HUES48 (cell line): ENCODE measurements around the gene CXCL9.
A peak's percentile ranks its signal among the peaks of the same experiment; 100 is the strongest.
"Not testable (repeated sequence)": the region's sequence is repeated elsewhere in the genome, so short reads cannot be mapped to it uniquely, and the experiment has no call there.

Source experiments
- H3K27ac ChIP-seq: one replicate; pipeline ENCODE4 v1.7.0; 2013; ENCODE audit warnings: low read depth, low read length, inconsistent platforms
- H3K27me3 ChIP-seq: 2 replicates; pipeline ENCODE4 v1.6.1; 2013; ENCODE audit warnings: mild to moderate bottlenecking, low read length; ENCODE audit not compliant: control insufficient read depth, insufficient read depth
- H3K36me3 ChIP-seq: 2 replicates; pipeline ENCODE4 v1.6.1; 2013; ENCODE audit warnings: low read length; ENCODE audit not compliant: control insufficient read depth, insufficient read depth
- H3K4me1 ChIP-seq: 2 replicates; pipeline ENCODE4 v1.6.1; 2013; ENCODE audit warnings: mild to moderate bottlenecking, low read length; ENCODE audit not compliant: control insufficient read depth, insufficient read depth
- H3K4me3 ChIP-seq: 2 replicates; pipeline ENCODE4 v1.5.1; 2013; ENCODE audit warnings: mild to moderate bottlenecking, low read depth, low read length
- H3K9ac ChIP-seq: 2 replicates; pipeline ENCODE4 v1.6.1; 2013; ENCODE audit warnings: mild to moderate bottlenecking, low read depth, low read length, moderate library complexity
- H3K9me3 ChIP-seq: 2 replicates; pipeline ENCODE4 v1.6.1; 2013; ENCODE audit warnings: low read length; ENCODE audit not compliant: control insufficient read depth, insufficient read depth

Gene CXCL9

GRCh38 chr4:75997081-75997480 lies 10.2 kb downstream of the CXCL9 start:
- Histone ChIP-seq H3K9me3 (no peaks in the 10 kb centered on the region), H3K4me3 (no peak overlapping the region), H3K27me3 (no peaks in the 10 kb centered on the region), H3K9ac (no peak overlapping the region), H3K4me1 (no peaks in the 10 kb centered on the region), H3K36me3 (no peaks in the 10 kb centered on the region), H3K27ac (no peak overlapping the region)

- H3K4me1 ChIP-seq, result no peaks in the 10 kb centered on the region
- H3K27ac ChIP-seq, result no peak overlapping the region
- H3K9me3 ChIP-seq, result no peaks in the 10 kb centered on the region
- H3K36me3 ChIP-seq, result no peaks in the 10 kb centered on the region
- no peak overlapping the region for H3K9ac ChIP-seq
- no peaks in the 10 kb centered on the region for H3K27me3 ChIP-seq
- H3K4me3 ChIP-seq, result no peak overlapping the region
Observed at GRCh38 chr4:75995727-75996126, 11.6 kb downstream of the CXCL9 start.

- no peaks in the 10 kb centered on the region for H3K27me3 ChIP-seq
- H3K36me3 ChIP-seq, result 0 out of 2 replicates have a peak, but pooled peaks cover 3% of the 10 kb centered on the region
- H3K27ac ChIP-seq, result no peak overlapping the region
- no peak overlapping the region for H3K9ac ChIP-seq
- peaks cover 8% of the 10 kb centered on the region for H3K4me1 ChIP-seq
- no peaks in the 10 kb centered on the region for H3K9me3 ChIP-seq
- no peak overlapping the region for H3K4me3 ChIP-seq
Observed at GRCh38 chr4:75992462-75992861, 14.8 kb downstream of the CXCL9 start.

GRCh38 chr4:75989846-75990528 lies 17.3 kb downstream of the CXCL9 start:
- Histone ChIP-seq H3K27me3 (no peaks in the 10 kb centered on the region), H3K36me3 (0 out of 2 replicates have a peak, but pooled peaks cover 3% of the 10 kb centered on the region), H3K27ac (peak overlapping the region; percentile 60), H3K9ac (peak overlapping the region; percentile 86), H3K4me1 (peaks cover 8% of the 10 kb centered on the region), H3K9me3 (no peaks in the 10 kb centered on the region), H3K4me3 (peak overlapping the region; percentile 88)

- Histone ChIP-seq H3K36me3 (peaks cover 25% of the 10 kb centered on the region), H3K27me3 (no peaks in the 10 kb centered on the region), H3K9ac (no peak overlapping the region), H3K27ac (no peak overlapping the region), H3K9me3 (no peaks in the 10 kb centered on the region), H3K4me3 (no peak overlapping the region), H3K4me1 (peaks cover 8% of the 10 kb centered on the region)
Observed at GRCh38 chr4:75985116-75985515, 22.2 kb downstream of the CXCL9 start.

GRCh38 chr4:75980576-75980975 lies 26.7 kb downstream of the CXCL9 start:
- peaks cover 4% of the 10 kb centered on the region; the same call in 1 of the 2 replicates for H3K9me3 ChIP-seq
- no peak overlapping the region for H3K27ac ChIP-seq
- no peaks in the 10 kb centered on the region for H3K27me3 ChIP-seq
- H3K4me3 ChIP-seq, result no peak overlapping the region
- H3K36me3 ChIP-seq, result peaks cover 64% of the 10 kb centered on the region
- H3K4me1 ChIP-seq, result no peaks in the 10 kb centered on the region
- H3K9ac ChIP-seq, result no peak overlapping the region

- Histone ChIP-seq H3K9me3 (peaks cover 4% of the 10 kb centered on the region; the same call in 1 of the 2 replicates), H3K27ac (no peak overlapping the region), H3K9ac (no peak overlapping the region), H3K36me3 (peaks cover 91% of the 10 kb centered on the region), H3K27me3 (no peaks in the 10 kb centered on the region), H3K4me1 (no peaks in the 10 kb centered on the region), H3K4me3 (no peak overlapping the region)
Observed at GRCh38 chr4:75976177-75976576, 31.1 kb downstream of the CXCL9 start.

- H3K4me1 ChIP-seq, result no peaks in the 10 kb centered on the region
- no peak overlapping the region for H3K9ac ChIP-seq
- H3K4me3 ChIP-seq, result no peak overlapping the region
- peaks cover 4% of the 10 kb centered on the region; the same call in 1 of the 2 replicates for H3K9me3 ChIP-seq
- no peak overlapping the region for H3K27ac ChIP-seq
- peaks cover 95% of the 10 kb centered on the region for H3K36me3 ChIP-seq
- H3K27me3 ChIP-seq, result no peaks in the 10 kb centered on the region
Observed at GRCh38 chr4:75973766-75974165, 33.5 kb downstream of the CXCL9 start.

GRCh38 chr4:75968084-75968483 lies 39.2 kb downstream of the CXCL9 start:
- no peaks in the 10 kb centered on the region for H3K4me1 ChIP-seq
- H3K27me3 ChIP-seq, result no peaks in the 10 kb centered on the region
- H3K4me3 ChIP-seq, result no peak overlapping the region
- no peak overlapping the region for H3K27ac ChIP-seq
- H3K36me3 ChIP-seq, result peaks cover 96% of the 10 kb centered on the region
- H3K9me3 ChIP-seq, result peaks cover 5% of the 10 kb centered on the region; the same call in 1 of the 2 replicates
- no peak overlapping the region for H3K9ac ChIP-seq

GRCh38 chr4:75963558-75963957 lies 43.8 kb downstream of the CXCL9 start:
- Histone ChIP-seq H3K4me3 (no peak overlapping the region), H3K9ac (no peak overlapping the region), H3K27me3 (no peaks in the 10 kb centered on the region), H3K36me3 (peaks cover 88% of the 10 kb centered on the region), H3K4me1 (no peaks in the 10 kb centered on the region), H3K9me3 (peaks cover 5% of the 10 kb centered on the region; the same call in 1 of the 2 replicates), H3K27ac (no peak overlapping the region)

GRCh38 chr4:75962072-75962471 lies 45.2 kb downstream of the CXCL9 start:
- H3K4me1 ChIP-seq, H3K9me3 ChIP-seq, H3K27ac ChIP-seq, H3K27me3 ChIP-seq, H3K9ac ChIP-seq, H3K4me3 ChIP-seq: not testable (repeated sequence)
- H3K36me3 ChIP-seq, result peaks cover 88% of the 10 kb centered on the region
